ENCODE results near the gene CLDN9. TPM values are rescaled to one million over a fixed set of nuclear protein-coding genes. Genes with fewer than 3 reads are reported as not detected.

Gene CLDN9
- total RNA-seq, 6 experiments from 2014 or later, result 0.25 to 1.7 (median 0.92) TPM

GRCh38 chr16:3028716-3029319 lies 16.1 kb downstream of the CLDN9 start:
- H3K27me3 ChIP-seq, result no peaks in the 10 kb centered on the region
- ATAC-seq, result no peak
- DNase-seq, result no peak
- TF ChIP-seq POLR2A (IDR thresholded peaks at IDR 0.05), result no peak
- no peak for TF ChIP-seq CTCF (IDR thresholded peaks at IDR 0.05)
- peaks cover 0 to 6% (median 0%) of the 10 kb centered on the region in 4 donors for H3K36me3 ChIP-seq
- 20% methylated on average over 1 of the region's 15 CpGs for WGBS (ENCODE audit: insufficient coverage, low coverage, low lambda C conversion rate, missing lambda C conversion rate)
- H3K4me3 ChIP-seq, result no peak overlapping the region
- H3K9me3 ChIP-seq, result no peaks in the 10 kb centered on the region
- peaks cover 0 to 14% (median 2%) of the 10 kb centered on the region in 4 donors for H3K4me1 ChIP-seq
- intact Hi-C loops (cut with DNase I), result loop anchor here in 1 of 2 donors (2.0 kb wide), 1 partner anchor 26 kb away; no protein-coding TSS in a partner anchor
- no peak overlapping the region for H3K27ac ChIP-seq

GRCh38 chr16:3029491-3030221 lies 16.9 kb downstream of the CLDN9 start:
- TF ChIP-seq CTCF (IDR thresholded peaks at IDR 0.05) (no peak), POLR2A (IDR thresholded peaks at IDR 0.05) (no peak)
- H3K27me3 ChIP-seq, result peaks cover 0 to under 1% of the 10 kb centered on the region in 2 donors
- ATAC-seq (peak in 1 of 4 donors; percentile 15), DNase-seq (peak in 1 of 3 donors; percentile 63)
- no peaks in the 10 kb centered on the region for H3K9me3 ChIP-seq
- intact Hi-C loops (cut with DNase I), result loop anchor here in 1 of 2 donors (2.0 kb wide), 1 partner anchor 27 kb away; no protein-coding TSS in a partner anchor
- H3K36me3 ChIP-seq, result peaks cover 0 to 6% (median 0%) of the 10 kb centered on the region in 4 donors
- H3K27ac ChIP-seq, result no peak overlapping the region
- 50% methylated on average over 2 of the region's 59 CpGs for WGBS (ENCODE audit: insufficient coverage, low coverage, low lambda C conversion rate, missing lambda C conversion rate)
- peaks cover 0 to 9% (median under 1%) of the 10 kb centered on the region in 4 donors for H3K4me1 ChIP-seq
- H3K4me3 ChIP-seq, result no peak overlapping the region

GRCh38 chr16:3030222-3031212 lies 17.8 kb downstream of the CLDN9 start:
- TF ChIP-seq POLR2A (IDR thresholded peaks at IDR 0.05) (no peak), CTCF (IDR thresholded peaks at IDR 0.05) (no peak)
- intact Hi-C loops (cut with DNase I), result no loop called here
- H3K27me3 ChIP-seq, result peaks cover 0 to 4% of the 10 kb centered on the region in 2 donors

GRCh38 chr16:3032624-3033023 lies 19.9 kb downstream of the CLDN9 start:
- peaks cover 0 to 11% (median 0%) of the 10 kb centered on the region in 4 donors for H3K4me1 ChIP-seq

More at GRCh38 chr16:3030222-3031212, 17.8 kb downstream of the CLDN9 start:
- ATAC-seq (no peak), DNase-seq (no peak)
- no peak overlapping the region for H3K4me3 ChIP-seq
- 58% methylated on average over 7 of the region's 33 CpGs for WGBS (ENCODE audit: insufficient coverage, low coverage, low lambda C conversion rate, missing lambda C conversion rate)
- peaks cover 0 to 8% (median 0%) of the 10 kb centered on the region in 4 donors for H3K4me1 ChIP-seq
- no peaks in the 10 kb centered on the region for H3K9me3 ChIP-seq
- no peak overlapping the region for H3K27ac ChIP-seq
- H3K36me3 ChIP-seq, result peaks cover 0 to 6% (median 0%) of the 10 kb centered on the region in 4 donors

More at GRCh38 chr16:3032624-3033023, 19.9 kb downstream of the CLDN9 start:
- no peak overlapping the region for H3K4me3 ChIP-seq
- no peak for TF ChIP-seq CTCF (IDR thresholded peaks at IDR 0.05)
- TF ChIP-seq POLR2A (IDR thresholded peaks at IDR 0.05), result no peak
- WGBS (ENCODE audit: insufficient coverage, low coverage, low lambda C conversion rate, missing lambda C conversion rate), result 21% methylated on average over 7 of the region's 7 CpGs
- no peak overlapping the region for H3K27ac ChIP-seq
- no peaks in the 10 kb centered on the region for H3K9me3 ChIP-seq
- no peak for ATAC-seq
- peaks cover 0 to 14% of the 10 kb centered on the region in 2 donors for H3K27me3 ChIP-seq
- H3K36me3 ChIP-seq, result no peaks in the 10 kb centered on the region
- no peak for DNase-seq
- intact Hi-C loops (cut with DNase I), result no loop called here

Measured in right lobe of liver (tissue), 6 donors.